HepG2 (cell line): ENCODE data around the gene PC. TPM values are rescaled to one million over a fixed set of nuclear protein-coding genes. Genes with fewer than 3 reads are reported as not detected.

Experiments
- ATF7-NPFF ChIP-seq: sonication (generic); formaldehyde crosslinking; IDR thresholded peaks from 2 replicates; pipeline ENCODE4 v1.8.1; 2023; ENCODE audit warnings: mild to moderate bottlenecking, low read depth, missing genetic modification reagents, moderate library complexity
- CBX5 ChIP-seq: sonication (generic); formaldehyde crosslinking; IDR thresholded peaks from 2 replicates; pipeline ENCODE4 v1.4.0; 2020; ENCODE audit warnings: missing genetic modification reagents, borderline replicate concordance
- ELF4 ChIP-seq: sonication (generic); formaldehyde crosslinking; IDR thresholded peaks from 2 replicates; pipeline ENCODE4 v1.5.0; 2020; ENCODE audit warnings: missing genetic modification reagents, mild to moderate bottlenecking, moderate library complexity, borderline replicate concordance
- GPN1 ChIP-seq: sonication (generic); formaldehyde crosslinking; IDR thresholded peaks from 2 replicates; pipeline ENCODE4 v1.5.1; 2020; ENCODE audit warnings: missing genetic modification reagents, borderline replicate concordance
- HDAC2 ChIP-seq: sonication (generic); formaldehyde crosslinking; IDR thresholded peaks from 2 replicates; pipeline ENCODE4 v1.4.0; 2020; ENCODE audit warnings: missing genetic modification reagents
- JUNB ChIP-seq: sonication (generic); formaldehyde crosslinking; IDR thresholded peaks from 2 replicates; pipeline ENCODE4 v1.8.0; 2022; ENCODE audit warnings: missing genetic modification reagents, mild to moderate bottlenecking, borderline replicate concordance
- NONO ChIP-seq, 2 experiments: fragments of 450-650 bp in 1 of 2; sonication (generic) in 1 of 2; formaldehyde crosslinking in 1 of 2; IDR thresholded peaks in 1 of 2; conservative IDR thresholded peaks in 1 of 2; 2 replicates each; pipeline versions ENCODE4 v1.6.1 to v1.8.0; 2017 to 2022; ENCODE audit warnings: mild to moderate bottlenecking in 1 of 2, missing genetic modification reagents in 1 of 2, moderate library complexity in 1 of 2
- PRMT3 ChIP-seq: sonication (generic); formaldehyde crosslinking; IDR thresholded peaks from 2 replicates; pipeline ENCODE4 v1.8.1; 2022; ENCODE audit warnings: low read depth, mild to moderate bottlenecking, moderate library complexity, missing genetic modification reagents, borderline replicate concordance
- RFXANK ChIP-seq: IDR thresholded peaks from 2 replicates; pipeline ENCODE4 v1.6.1; 2016
- SMAD9 ChIP-seq: sonication (generic); formaldehyde crosslinking; IDR thresholded peaks from 2 replicates; pipeline ENCODE4 v1.5.1; 2020; ENCODE audit warnings: mild to moderate bottlenecking, missing genetic modification reagents
- SP4 ChIP-seq: sonication (generic); formaldehyde crosslinking; IDR thresholded peaks from 2 replicates; pipeline ENCODE4 v1.8.1; 2023; ENCODE audit warnings: mild to moderate bottlenecking, missing genetic modification reagents
- THYN1 ChIP-seq: sonication (generic); formaldehyde crosslinking; IDR thresholded peaks from 2 replicates; pipeline ENCODE4 v1.8.1; 2023; ENCODE audit warnings: low read depth, mild to moderate bottlenecking, moderate library complexity, missing genetic modification reagents, borderline replicate concordance
- ZFX ChIP-seq: sonication (generic); formaldehyde crosslinking; IDR thresholded peaks from 2 replicates; pipeline ENCODE4 v1.4.0; 2020; ENCODE audit warnings: mild to moderate bottlenecking, low read depth, missing genetic modification reagents, moderate library complexity
- ZNF446 ChIP-seq: sonication (generic); formaldehyde crosslinking; IDR thresholded peaks from 2 replicates; pipeline ENCODE4 v1.5.0; 2020; ENCODE audit warnings: mild to moderate bottlenecking, missing genetic modification reagents
- ZNF569 ChIP-seq: sonication (generic); formaldehyde crosslinking; IDR thresholded peaks from 2 replicates; pipeline ENCODE4 v1.5.0; 2020; ENCODE audit warnings: mild to moderate bottlenecking, missing genetic modification reagents, moderate library complexity, borderline replicate concordance
- ZNF768 ChIP-seq: sonication (generic); formaldehyde crosslinking; IDR thresholded peaks from 2 replicates; pipeline ENCODE4 v1.4.0; 2020; ENCODE audit warnings: missing genetic modification reagents
- ZNF83 ChIP-seq: sonication (generic); formaldehyde crosslinking; IDR thresholded peaks from 2 replicates; pipeline ENCODE4 v1.4.0; 2020; ENCODE audit warnings: missing genetic modification reagents, mild to moderate bottlenecking, borderline replicate concordance
- ZSCAN20 ChIP-seq: sonication (generic); formaldehyde crosslinking; IDR thresholded peaks from 2 replicates; pipeline ENCODE4 v1.4.0; 2020; ENCODE audit warnings: missing genetic modification reagents, mild to moderate bottlenecking, borderline replicate concordance
- polyA plus RNA-seq, 8 experiments: library from polyadenylated mRNA; depleted of rRNA in 3 of 8; stranded (reverse) in 7 of 8; unstranded in 1 of 8; fragments of >200 nt; fragmentation: Illumina TruSeq in 4 of 8; extraction: Trizol in 4 of 8; gene quantifications; 2 replicates each; pipeline versions ENCODE4 v1.2.1 to v1.2.3, GENCODE V29; 2011 to 2016; ENCODE audit warnings: low read depth in 4 of 8, missing spikeins in 1 of 8, mixed read lengths in 1 of 8; ENCODE audit not compliant: insufficient read depth in 1 of 8
- total RNA-seq, 5 experiments: library from RNA; depleted of rRNA; stranded (reverse); fragments of >200 nt; fragmentation: Illumina TruSeq; extraction: Trizol; gene quantifications; 2 replicates each; pipeline ENCODE4 v1.2.3, GENCODE V29; 2016; ENCODE audit warnings: low read depth in 1 of 5
- TF ChIP-seq, protein P1 (sequence below): sonication (generic); formaldehyde crosslinking; IDR thresholded peaks from 2 replicates; pipeline ENCODE4 v1.5.0; 2020; ENCODE audit warnings: missing genetic modification reagents, mild to moderate bottlenecking, borderline replicate concordance
- TF ChIP-seq, protein P2 (sequence below): sonication (generic); formaldehyde crosslinking; IDR thresholded peaks from 2 replicates; pipeline ENCODE4 v1.5.0; 2020; ENCODE audit warnings: mild to moderate bottlenecking, missing genetic modification reagents
- TF ChIP-seq, protein P3 (sequence below): sonication (generic); formaldehyde crosslinking; IDR thresholded peaks from 2 replicates; pipeline ENCODE4 v1.8.1; 2023; ENCODE audit warnings: mild to moderate bottlenecking, missing genetic modification reagents
- TF ChIP-seq, protein P4 (sequence below): sonication (generic); formaldehyde crosslinking; IDR thresholded peaks from 2 replicates; pipeline ENCODE4 v1.5.0; 2020; ENCODE audit warnings: missing genetic modification reagents

Gene PC
- total and polyA plus RNA-seq, 2 of the 13 experiments (the other 11 are each of a cell fraction or from before 2014, with no cell fraction given): 29.0 to 39.0 TPM

DNA sequence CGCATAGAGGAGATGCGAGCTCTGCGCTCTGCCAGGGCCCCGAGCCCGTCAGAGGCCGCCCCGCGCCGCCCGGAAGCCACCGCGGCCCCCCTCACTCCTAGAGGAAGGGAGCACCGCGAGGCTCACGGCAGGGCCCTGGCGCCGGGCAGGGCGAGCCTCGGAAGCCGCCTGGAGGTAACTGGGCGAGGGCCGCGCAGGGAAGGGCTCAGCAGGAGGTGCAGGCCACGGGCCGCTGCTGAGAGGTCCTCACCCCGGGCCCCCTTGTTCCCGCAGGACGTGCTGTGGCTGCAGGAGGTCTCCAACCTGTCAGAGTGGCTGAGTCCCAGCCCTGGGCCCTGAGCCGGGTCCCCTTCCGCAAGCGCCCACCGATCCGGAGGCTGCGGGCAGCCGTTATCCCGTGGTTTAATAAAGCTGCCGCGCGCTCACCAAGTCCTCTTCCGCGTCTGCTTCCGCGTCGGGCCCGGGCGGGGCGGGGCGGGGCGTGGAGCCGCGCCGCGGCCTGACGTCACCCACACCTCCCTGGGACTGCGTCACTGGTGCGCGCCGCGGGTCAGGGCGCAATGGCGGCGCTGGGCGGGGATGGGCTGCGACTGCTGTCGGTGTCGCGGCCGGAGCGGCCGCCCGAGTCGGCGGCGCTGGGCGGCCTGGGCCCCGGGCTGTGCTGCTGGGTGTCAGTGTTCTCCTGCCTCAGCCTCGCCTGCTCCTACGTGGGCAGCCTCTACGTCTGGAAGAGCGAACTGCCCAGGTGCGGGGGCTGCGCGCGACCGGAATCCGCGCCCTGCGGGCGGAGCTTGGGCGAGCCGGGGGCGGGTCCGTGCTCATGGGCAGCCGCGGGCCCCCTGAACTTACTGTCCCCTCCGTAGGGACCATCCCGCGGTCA lies 115.0 kb downstream of the PC start, which contains the start of gene RCE1 (continued):
- TF ChIP-seq GPN1 (CRISPR knock-in tag) (no peak), ZNF446 (CRISPR knock-in tag) (peak; percentile 37; the same call in 1 of the 2 replicates), HDAC2 (CRISPR knock-in tag) (no peak; the same call in 1 of the 2 replicates), CBX5 (CRISPR knock-in tag) (no peak), ZSCAN20 (CRISPR knock-in tag) (no peak), ELF4 (CRISPR knock-in tag) (peak; percentile 32; the same call in 1 of the 2 replicates), SMAD9 (CRISPR knock-in tag) (no peak), ZNF569 (CRISPR knock-in tag) (no peak), ZFX (CRISPR knock-in tag) (peak; percentile 93), NONO (IDR thresholded peaks at IDR 0.05) (no peak), NONO (CRISPR knock-in tag; conservative IDR thresholded peaks at IDR 0.05) (peak; percentile 57; the same call in 1 of the 2 replicates), ZNF768 (CRISPR knock-in tag) (0 out of 2 replicates have a peak, but pooled peaks have one; percentile 4), ATF7-NPFF (peak; percentile 78), THYN1 (CRISPR knock-in tag) (no peak), JUNB (no peak), ZNF83 (CRISPR knock-in tag) (peak; percentile 52; the same call in 1 of the 2 replicates), PRMT3 (CRISPR knock-in tag) (peak; percentile 45; the same call in 1 of the 2 replicates), RFXANK (no peak), SP4 (peak; percentile 94)
- TF ChIP-seq, protein P1, sequence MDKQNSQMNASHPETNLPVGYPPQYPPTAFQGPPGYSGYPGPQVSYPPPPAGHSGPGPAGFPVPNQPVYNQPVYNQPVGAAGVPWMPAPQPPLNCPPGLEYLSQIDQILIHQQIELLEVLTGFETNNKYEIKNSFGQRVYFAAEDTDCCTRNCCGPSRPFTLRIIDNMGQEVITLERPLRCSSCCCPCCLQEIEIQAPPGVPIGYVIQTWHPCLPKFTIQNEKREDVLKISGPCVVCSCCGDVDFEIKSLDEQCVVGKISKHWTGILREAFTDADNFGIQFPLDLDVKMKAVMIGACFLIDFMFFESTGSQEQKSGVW: no peak
- TF ChIP-seq, protein P2, sequence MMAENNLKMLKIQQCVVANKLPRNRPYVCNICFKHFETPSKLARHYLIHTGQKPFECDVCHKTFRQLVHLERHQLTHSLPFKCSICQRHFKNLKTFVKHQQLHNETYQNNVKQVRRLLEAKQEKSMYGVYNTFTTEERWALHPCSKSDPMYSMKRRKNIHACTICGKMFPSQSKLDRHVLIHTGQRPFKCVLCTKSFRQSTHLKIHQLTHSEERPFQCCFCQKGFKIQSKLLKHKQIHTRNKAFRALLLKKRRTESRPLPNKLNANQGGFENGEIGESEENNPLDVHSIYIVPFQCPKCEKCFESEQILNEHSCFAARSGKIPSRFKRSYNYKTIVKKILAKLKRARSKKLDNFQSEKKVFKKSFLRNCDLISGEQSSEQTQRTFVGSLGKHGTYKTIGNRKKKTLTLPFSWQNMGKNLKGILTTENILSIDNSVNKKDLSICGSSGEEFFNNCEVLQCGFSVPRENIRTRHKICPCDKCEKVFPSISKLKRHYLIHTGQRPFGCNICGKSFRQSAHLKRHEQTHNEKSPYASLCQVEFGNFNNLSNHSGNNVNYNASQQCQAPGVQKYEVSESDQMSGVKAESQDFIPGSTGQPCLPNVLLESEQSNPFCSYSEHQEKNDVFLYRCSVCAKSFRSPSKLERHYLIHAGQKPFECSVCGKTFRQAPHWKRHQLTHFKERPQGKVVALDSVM: peak; percentile 56
- TF ChIP-seq, protein P3, sequence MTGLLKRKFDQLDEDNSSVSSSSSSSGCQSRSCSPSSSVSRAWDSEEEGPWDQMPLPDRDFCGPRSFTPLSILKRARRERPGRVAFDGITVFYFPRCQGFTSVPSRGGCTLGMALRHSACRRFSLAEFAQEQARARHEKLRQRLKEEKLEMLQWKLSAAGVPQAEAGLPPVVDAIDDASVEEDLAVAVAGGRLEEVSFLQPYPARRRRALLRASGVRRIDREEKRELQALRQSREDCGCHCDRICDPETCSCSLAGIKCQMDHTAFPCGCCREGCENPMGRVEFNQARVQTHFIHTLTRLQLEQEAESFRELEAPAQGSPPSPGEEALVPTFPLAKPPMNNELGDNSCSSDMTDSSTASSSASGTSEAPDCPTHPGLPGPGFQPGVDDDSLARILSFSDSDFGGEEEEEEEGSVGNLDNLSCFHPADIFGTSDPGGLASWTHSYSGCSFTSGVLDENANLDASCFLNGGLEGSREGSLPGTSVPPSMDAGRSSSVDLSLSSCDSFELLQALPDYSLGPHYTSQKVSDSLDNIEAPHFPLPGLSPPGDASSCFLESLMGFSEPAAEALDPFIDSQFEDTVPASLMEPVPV (CRISPR knock-in tag): no peak
- TF ChIP-seq, protein P4, sequence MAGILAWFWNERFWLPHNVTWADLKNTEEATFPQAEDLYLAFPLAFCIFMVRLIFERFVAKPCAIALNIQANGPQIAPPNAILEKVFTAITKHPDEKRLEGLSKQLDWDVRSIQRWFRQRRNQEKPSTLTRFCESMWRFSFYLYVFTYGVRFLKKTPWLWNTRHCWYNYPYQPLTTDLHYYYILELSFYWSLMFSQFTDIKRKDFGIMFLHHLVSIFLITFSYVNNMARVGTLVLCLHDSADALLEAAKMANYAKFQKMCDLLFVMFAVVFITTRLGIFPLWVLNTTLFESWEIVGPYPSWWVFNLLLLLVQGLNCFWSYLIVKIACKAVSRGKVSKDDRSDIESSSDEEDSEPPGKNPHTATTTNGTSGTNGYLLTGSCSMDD (CRISPR knock-in tag): no peak
